B cell (primary cell): ENCODE measurements around the gene SYT6. TPM values are rescaled to one million over a fixed set of nuclear protein-coding genes. Genes with fewer than 3 reads are reported as not detected.

Experiments
- ATAC-seq: fragments of 200-7000 bp; cut with Tn5 transposase; one replicate; pipeline ENCODE4 v1.10.0; 2021; ENCODE audit warnings: low read depth, mild to moderate bottlenecking, moderate number of reproducible peaks, moderate library complexity
- CTCF ChIA-PET: fragments of 350-600 bp; sonication (Branson Sonifier 250); formaldehyde crosslinking; loops from one replicate; lab custom pipeline; 2021; ENCODE audit warnings: antibody characterized with exemption, inconsistent platforms; lab: Charles Lee
- POLR2A ChIA-PET: fragments of 350-600 bp; sonication (Branson Sonifier 250); formaldehyde crosslinking; loops from one replicate; lab custom pipeline; 2021; ENCODE audit warnings: antibody characterized with exemption; lab: Charles Lee
- DNase-seq: peaks from one replicate; pipeline ENCODE4 v3.0.0; 2013
- H2AFZ ChIP-seq: 2 replicates; pipeline ENCODE4 v1.6.1; 2012; ENCODE audit warnings: mild to moderate bottlenecking, low read depth, low read length; ENCODE audit not compliant: insufficient read depth, poor library complexity, severe bottlenecking
- H3K27ac ChIP-seq, 2 donors: 1 replicate in 1 of 2; 2 replicates in 1 of 2; pipeline ENCODE4 v1.5.1; 2012 to 2013; ENCODE audit warnings: low read length in 2 of 2, mild to moderate bottlenecking in 2 of 2, moderate library complexity in 1 of 2
- H3K27me3 ChIP-seq, 4 experiments: fragments of 200-600 bp in 1 of 4; sonication (generic) in 1 of 4; replicated peaks in 1 of 4; 1 replicate in 2 of 4; 2 replicates in 2 of 4; pipeline versions ENCODE4 v1.6.1 to v1.7.0; 2013 to 2016; ENCODE audit warnings: low read length in 3 of 4, mild to moderate bottlenecking in 2 of 4, mixed read lengths in 1 of 4, moderate library complexity in 1 of 4; ENCODE audit not compliant: insufficient read depth in 4 of 4, control insufficient read depth in 3 of 4; ENCODE audit errors: control extremely low read depth in 1 of 4
- H3K36me3 ChIP-seq, 2 experiments: replicated peaks in 1 of 2; 1 replicate in 1 of 2; 2 replicates in 1 of 2; pipeline versions ENCODE4 v1.6.1 to v1.7.1; 2013; ENCODE audit warnings: low read length in 1 of 2; ENCODE audit not compliant: insufficient read depth in 2 of 2, control insufficient read depth in 1 of 2; ENCODE audit errors: control extremely low read depth in 1 of 2, extremely low read depth in 1 of 2
- H3K4me1 ChIP-seq, 2 donors: fragments of 200-600 bp in 1 of 2; sonication (generic) in 1 of 2; 1 replicate in 1 of 2; 2 replicates in 1 of 2; pipeline versions ENCODE4 v1.5.1 to v1.6.1; 2013 to 2017; ENCODE audit warnings: low read length in 2 of 2; ENCODE audit not compliant: control insufficient read depth in 2 of 2, insufficient read depth in 2 of 2
- H3K4me2 ChIP-seq: replicated peaks from 2 replicates; pipeline ENCODE3; 2012; ENCODE audit warnings: mild to moderate bottlenecking, low read depth, low read length; ENCODE audit not compliant: poor library complexity, severe bottlenecking
- H3K4me3 ChIP-seq, 5 experiments: fragments of 200-600 bp in 1 of 5; sonication (generic) in 1 of 5; 1 replicate in 3 of 5; 2 replicates in 2 of 5; pipeline versions ENCODE4 v1.5.1 to v1.7.0; 2011 to 2016; ENCODE audit warnings: low read length in 4 of 5, mild to moderate bottlenecking in 4 of 5, low read depth in 2 of 5, control low read depth in 1 of 5, moderate library complexity in 1 of 5; ENCODE audit not compliant: insufficient read depth in 1 of 5; ENCODE audit errors: control extremely low read depth in 1 of 5, extremely low read depth in 1 of 5
- H3K79me2 ChIP-seq: fragments of 200-600 bp; sonication (generic); one replicate; pipeline ENCODE4 v1.6.0; 2016; ENCODE audit warnings: low read length; ENCODE audit not compliant: control insufficient read depth, insufficient read depth
- H3K9ac ChIP-seq: fragments of 200-600 bp; sonication (generic); 2 replicates; pipeline ENCODE4 v1.6.1; 2017; ENCODE audit warnings: mild to moderate bottlenecking, low read length, moderate library complexity
- H3K9me3 ChIP-seq, 3 donors: one replicate each; pipeline versions ENCODE4 v1.6.1 to v1.7.1; 2013; ENCODE audit warnings: low read length in 2 of 3; ENCODE audit not compliant: control insufficient read depth in 2 of 3, insufficient read depth in 1 of 3; ENCODE audit errors: control extremely low read depth in 1 of 3
- H4K20me1 ChIP-seq: 2 replicates; pipeline ENCODE4 v1.6.0; 2012; ENCODE audit warnings: mild to moderate bottlenecking, low read length; ENCODE audit not compliant: insufficient read depth, control insufficient read depth, poor library complexity, severe bottlenecking
- H3K27ac Mint-ChIP-seq: one replicate; pipeline ENCODE4 v1.8.0; 2021; ENCODE audit warnings: mixed read lengths
- H3K27me3 Mint-ChIP-seq: one replicate; pipeline ENCODE4 v1.8.0; 2021; ENCODE audit warnings: mixed read lengths
- H3K4me1 Mint-ChIP-seq: one replicate; pipeline ENCODE4 v1.8.0; 2021; ENCODE audit warnings: mixed read lengths
- H3K4me3 Mint-ChIP-seq: one replicate; pipeline ENCODE4 v1.8.0; 2021; ENCODE audit warnings: mixed read lengths
- H3K9me3 Mint-ChIP-seq: one replicate; pipeline ENCODE4 v1.8.0; 2022; ENCODE audit warnings: mixed read lengths; ENCODE audit not compliant: insufficient read depth
- EZH2 ChIP-seq: IDR thresholded peaks from 2 replicates; pipeline ENCODE4 v1.6.1; 2012; ENCODE audit warnings: borderline replicate concordance, low read depth, mild to moderate bottlenecking, moderate library complexity, low read length; ENCODE audit not compliant: insufficient read depth, poor library complexity, severe bottlenecking
- WGBS: methylation state at CpG from one replicate; pipeline ENCODE4 v1.1.5; 2013; ENCODE audit warnings: missing lambda C conversion rate; ENCODE audit not compliant: insufficient coverage; 5-methylcytosine and 5-hydroxymethylcytosine counted together
- intact Hi-C: fragments of 100-400 bp; cut with micrococcal nuclease; formaldehyde crosslinking; loops from one replicate; pipeline ENCODE4 v1.10.0; 2022
- polyA plus RNA-seq: library from polyadenylated mRNA; depleted of rRNA; stranded (reverse); fragments of >200 nt; gene quantifications from 2 replicates; pipeline ENCODE4 v1.2.3, GENCODE V29; 2012
- total RNA-seq, 2 donors: library from RNA; stranded (reverse); fragments of 120-200 nt in 1 of 2; gene quantifications; 1 replicate in 1 of 2; 2 replicates in 1 of 2; pipeline versions ENCODE4 v1.2.3 to v1.2.4, GENCODE V29; 2013 to 2022
- TF ChIP-seq, protein P1 (sequence below): fragments of 200-600 bp; IDR thresholded peaks from one replicate; pipeline ENCODE4 v1.8.0; 2022; ENCODE audit warnings: antibody characterized with exemption, mild to moderate bottlenecking

The SYT6 gene
- total and polyA plus RNA-seq, 2 donors (not counting 1 experiment from before 2014, with no cell fraction given): not detected

DNA sequence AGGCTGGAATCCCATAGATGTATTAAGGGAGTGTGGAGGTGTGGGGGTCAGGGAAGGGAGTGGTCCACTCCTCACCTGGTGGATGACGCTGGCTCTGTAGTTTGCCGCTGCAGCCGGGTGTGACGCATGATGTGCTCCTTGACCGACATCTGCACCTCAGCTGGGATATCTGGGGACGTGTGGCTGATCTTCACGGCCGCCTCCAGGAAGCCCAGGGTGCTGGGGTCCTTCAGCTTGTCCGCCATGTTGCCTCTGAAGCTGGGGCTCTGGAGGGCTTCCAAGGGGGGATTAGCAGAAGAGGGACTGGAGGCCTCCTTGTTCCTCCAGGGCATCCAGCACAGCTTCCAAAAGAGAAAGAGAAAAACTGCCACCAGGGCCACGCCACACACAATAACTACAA lies 14.1 kb downstream of the SYT6 start:
- POLR2A ChIA-PET: no interaction called here
- TF ChIP-seq, protein P1, sequence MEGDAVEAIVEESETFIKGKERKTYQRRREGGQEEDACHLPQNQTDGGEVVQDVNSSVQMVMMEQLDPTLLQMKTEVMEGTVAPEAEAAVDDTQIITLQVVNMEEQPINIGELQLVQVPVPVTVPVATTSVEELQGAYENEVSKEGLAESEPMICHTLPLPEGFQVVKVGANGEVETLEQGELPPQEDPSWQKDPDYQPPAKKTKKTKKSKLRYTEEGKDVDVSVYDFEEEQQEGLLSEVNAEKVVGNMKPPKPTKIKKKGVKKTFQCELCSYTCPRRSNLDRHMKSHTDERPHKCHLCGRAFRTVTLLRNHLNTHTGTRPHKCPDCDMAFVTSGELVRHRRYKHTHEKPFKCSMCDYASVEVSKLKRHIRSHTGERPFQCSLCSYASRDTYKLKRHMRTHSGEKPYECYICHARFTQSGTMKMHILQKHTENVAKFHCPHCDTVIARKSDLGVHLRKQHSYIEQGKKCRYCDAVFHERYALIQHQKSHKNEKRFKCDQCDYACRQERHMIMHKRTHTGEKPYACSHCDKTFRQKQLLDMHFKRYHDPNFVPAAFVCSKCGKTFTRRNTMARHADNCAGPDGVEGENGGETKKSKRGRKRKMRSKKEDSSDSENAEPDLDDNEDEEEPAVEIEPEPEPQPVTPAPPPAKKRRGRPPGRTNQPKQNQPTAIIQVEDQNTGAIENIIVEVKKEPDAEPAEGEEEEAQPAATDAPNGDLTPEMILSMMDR: no peak
- TF ChIP-seq EZH2: no peak
- Histone ChIP-seq H3K9ac (no peak overlapping the region), H3K9me3 (peaks cover 0 to 2% (median 0%) of the 10 kb centered on the region in 3 donors), H3K27me3 (peaks cover 0 to 3% (median 0%) of the 10 kb centered on the region in 4 experiments), H3K27ac (no peak overlapping the region), H4K20me1 (no peaks in the 10 kb centered on the region), H3K4me1 (no peaks in the 10 kb centered on the region), H3K79me2 (no peaks in the 10 kb centered on the region), H2AFZ (no peak overlapping the region), H3K36me3 (no peaks in the 10 kb centered on the region), H3K4me2 (no peak overlapping the region), H3K4me3 (no peak overlapping the region)
- CTCF ChIA-PET: no interaction called here
- peaks cover 18% of the 10 kb centered on the region for H3K27me3 Mint-ChIP-seq
- intact Hi-C loops: no loop called here
- DNase-seq (no peak), ATAC-seq (no peak)
- H3K4me1 Mint-ChIP-seq: no peaks in the 10 kb centered on the region
- H3K9me3 Mint-ChIP-seq: no peaks in the 10 kb centered on the region
- no peak overlapping the region for H3K27ac Mint-ChIP-seq
- no peak overlapping the region for H3K4me3 Mint-ChIP-seq
- 96% methylated on average over 9 of the region's 10 CpGs for WGBS

- H3K9me3 Mint-ChIP-seq: no peaks in the 10 kb centered on the region
- Histone ChIP-seq H3K9me3 (peaks cover 0 to 2% (median 0%) of the 10 kb centered on the region in 3 donors), H3K4me1 (no peaks in the 10 kb centered on the region), H2AFZ (no peak overlapping the region), H3K4me2 (no peak overlapping the region), H3K27ac (no peak overlapping the region), H3K79me2 (no peaks in the 10 kb centered on the region), H4K20me1 (no peaks in the 10 kb centered on the region), H3K27me3 (no peaks in the 10 kb centered on the region), H3K36me3 (no peaks in the 10 kb centered on the region), H3K4me3 (no peak overlapping the region), H3K9ac (no peak overlapping the region)
- ATAC-seq (no peak), DNase-seq (no peak)
- WGBS: 97% methylated on average over 13 of the region's 15 CpGs
- POLR2A ChIA-PET: no interaction called here
- H3K27me3 Mint-ChIP-seq: peaks cover 10% of the 10 kb centered on the region
- no peak overlapping the region for H3K27ac Mint-ChIP-seq
- no peaks in the 10 kb centered on the region for H3K4me1 Mint-ChIP-seq
- no peak overlapping the region for H3K4me3 Mint-ChIP-seq
- TF ChIP-seq, protein P1: no peak
- TF ChIP-seq EZH2: no peak
- CTCF ChIA-PET: no interaction called here
- intact Hi-C loops: no loop called here
These were observed 16.2 kb downstream of the SYT6 start for GRCh38 chr1:114137497-114137896.
